Activated T-helper 17 cell treated with anti-CD3 and anti-CD28 coated beads, Interleukin-2, amount 50 U/mL, for 72 hours (primary cell): ENCODE data around the gene TSSC4. TPM values are rescaled to one million over a fixed set of nuclear protein-coding genes. Genes with fewer than 3 reads are reported as not detected.

Experiments
- ATAC-seq: fragments of 150-1000 bp; cut with Tn5 transposase; replicated peaks from 2 replicates; pipeline ENCODE4 v1.10.0; 2021; ENCODE audit warnings: mild to moderate bottlenecking, moderate library complexity
- H3K27ac Mint-ChIP-seq: one replicate; pipeline ENCODE4 v1.8.0; 2022; ENCODE audit warnings: mixed read lengths
- H3K27me3 Mint-ChIP-seq: one replicate; pipeline ENCODE4 v1.8.0; 2022; ENCODE audit warnings: mixed read lengths
- H3K36me3 Mint-ChIP-seq: one replicate; pipeline ENCODE4 v1.8.0; 2022; ENCODE audit warnings: low read depth, mild to moderate bottlenecking, mixed read lengths
- H3K4me1 Mint-ChIP-seq: one replicate; pipeline ENCODE4 v1.8.0; 2022; ENCODE audit warnings: mixed read lengths
- H3K4me3 Mint-ChIP-seq: one replicate; pipeline ENCODE4 v1.8.0; 2022; ENCODE audit warnings: mild to moderate bottlenecking, mixed read lengths
- H3K9me3 Mint-ChIP-seq: one replicate; pipeline ENCODE4 v1.8.0; 2022; ENCODE audit warnings: mixed read lengths
- total RNA-seq, 2 donors: library from RNA; stranded (reverse); gene quantifications; one replicate each; pipeline ENCODE4 v1.2.3, GENCODE V29; 2022

Gene TSSC4
- total RNA-seq, 2 donors from 2014 or later: 19.7 to 58.7 TPM

- Mint-ChIP-seq H3K27me3 (no peaks in the 10 kb centered on the region), H3K9me3 (no peaks in the 10 kb centered on the region), H3K4me3 (no peak overlapping the region), H3K36me3 (peaks cover 22% of the 10 kb centered on the region), H3K4me1 (peaks cover 8% of the 10 kb centered on the region), H3K27ac (no peak overlapping the region)
- peak; percentile 75 for ATAC-seq
Observed at GRCh38 chr11:2387266-2387987, 13.1 kb upstream of the TSSC4 start.

GRCh38 chr11:2388431-2389376, 11.8 kb upstream of the TSSC4 start:
- ATAC-seq: no peak
- Mint-ChIP-seq H3K4me1 (peaks cover 8% of the 10 kb centered on the region), H3K36me3 (peaks cover 22% of the 10 kb centered on the region)

GRCh38 chr11:2389377-2390026, 11.0 kb upstream of the TSSC4 start:
- no peak for ATAC-seq
- Mint-ChIP-seq H3K4me3 (no peak overlapping the region), H3K36me3 (peaks cover 22% of the 10 kb centered on the region), H3K27ac (peak overlapping the region; percentile 36), H3K9me3 (no peaks in the 10 kb centered on the region), H3K27me3 (no peaks in the 10 kb centered on the region), H3K4me1 (peaks cover 8% of the 10 kb centered on the region)

More at GRCh38 chr11:2388431-2389376, 11.8 kb upstream of the TSSC4 start:
- Mint-ChIP-seq H3K9me3 (no peaks in the 10 kb centered on the region), H3K27me3 (no peaks in the 10 kb centered on the region), H3K4me3 (no peak overlapping the region), H3K27ac (peak overlapping the region; percentile 33)

GRCh38 chr11:2390091-2390724, 10.3 kb upstream of the TSSC4 start:
- Mint-ChIP-seq H3K9me3 (no peaks in the 10 kb centered on the region), H3K27ac (peak overlapping the region; percentile 36), H3K4me3 (no peak overlapping the region), H3K36me3 (peaks cover 22% of the 10 kb centered on the region), H3K27me3 (no peaks in the 10 kb centered on the region), H3K4me1 (peaks cover 8% of the 10 kb centered on the region)
- ATAC-seq: no peak

GRCh38 chr11:2390725-2391151, 9.8 kb upstream of the TSSC4 start:
- Mint-ChIP-seq H3K27ac (no peak overlapping the region), H3K9me3 (no peaks in the 10 kb centered on the region), H3K4me1 (peaks cover 4% of the 10 kb centered on the region), H3K27me3 (no peaks in the 10 kb centered on the region), H3K36me3 (peaks cover 18% of the 10 kb centered on the region), H3K4me3 (no peak overlapping the region)
- ATAC-seq: no peak

GRCh38 chr11:2391181-2391975, 9.2 kb upstream of the TSSC4 start:
- Mint-ChIP-seq H3K27me3 (no peaks in the 10 kb centered on the region), H3K36me3 (peaks cover 13% of the 10 kb centered on the region), H3K4me1 (no peaks in the 10 kb centered on the region), H3K27ac (no peak overlapping the region), H3K4me3 (no peak overlapping the region), H3K9me3 (no peaks in the 10 kb centered on the region)
- no peak for ATAC-seq

- Mint-ChIP-seq H3K27ac (no peak overlapping the region), H3K36me3 (peaks cover 22% of the 10 kb centered on the region)
Observed at GRCh38 chr11:2392241-2392959, 8.2 kb upstream of the TSSC4 start.

GRCh38 chr11:2393111-2393868, 7.3 kb upstream of the TSSC4 start:
- H3K4me1 Mint-ChIP-seq: no peaks in the 10 kb centered on the region
- H3K27ac Mint-ChIP-seq: no peak overlapping the region
- peaks cover 26% of the 10 kb centered on the region for H3K36me3 Mint-ChIP-seq
- H3K27me3 Mint-ChIP-seq: no peaks in the 10 kb centered on the region
- no peaks in the 10 kb centered on the region for H3K9me3 Mint-ChIP-seq
- no peak for ATAC-seq
- H3K4me3 Mint-ChIP-seq: no peak overlapping the region

More at GRCh38 chr11:2392241-2392959, 8.2 kb upstream of the TSSC4 start:
- no peaks in the 10 kb centered on the region for H3K27me3 Mint-ChIP-seq
- ATAC-seq: no peak
- H3K9me3 Mint-ChIP-seq: no peaks in the 10 kb centered on the region
- H3K4me1 Mint-ChIP-seq: no peaks in the 10 kb centered on the region
- no peak overlapping the region for H3K4me3 Mint-ChIP-seq

GRCh38 chr11:2393941-2394817, 6.4 kb upstream of the TSSC4 start:
- Mint-ChIP-seq H3K36me3 (peaks cover 26% of the 10 kb centered on the region), H3K27me3 (no peaks in the 10 kb centered on the region), H3K9me3 (no peaks in the 10 kb centered on the region), H3K4me1 (no peaks in the 10 kb centered on the region), H3K4me3 (no peak overlapping the region), H3K27ac (no peak overlapping the region)
- no peak for ATAC-seq

- Mint-ChIP-seq H3K9me3 (no peaks in the 10 kb centered on the region), H3K27me3 (no peaks in the 10 kb centered on the region), H3K27ac (no peak overlapping the region), H3K36me3 (peaks cover 23% of the 10 kb centered on the region), H3K4me3 (no peak overlapping the region), H3K4me1 (no peaks in the 10 kb centered on the region)
- no peak for ATAC-seq
Observed at GRCh38 chr11:2394818-2395105, 5.8 kb upstream of the TSSC4 start.

- Mint-ChIP-seq H3K9me3 (no peaks in the 10 kb centered on the region), H3K4me1 (no peaks in the 10 kb centered on the region), H3K36me3 (peaks cover 19% of the 10 kb centered on the region), H3K4me3 (no peak overlapping the region), H3K27me3 (no peaks in the 10 kb centered on the region), H3K27ac (no peak overlapping the region)
- ATAC-seq: no peak
Observed at GRCh38 chr11:2395211-2395730, 5.3 kb upstream of the TSSC4 start.

- no peaks in the 10 kb centered on the region for H3K4me1 Mint-ChIP-seq
- H3K27ac Mint-ChIP-seq: no peak overlapping the region
- no peak for ATAC-seq
- H3K27me3 Mint-ChIP-seq: no peaks in the 10 kb centered on the region
- peaks cover 20% of the 10 kb centered on the region for H3K36me3 Mint-ChIP-seq
- H3K4me3 Mint-ChIP-seq: no peak overlapping the region
- no peaks in the 10 kb centered on the region for H3K9me3 Mint-ChIP-seq
Observed at GRCh38 chr11:2395856-2396255, 4.7 kb upstream of the TSSC4 start.
